Common myeloid progenitor, CD34-positive (primary cell): ENCODE measurements around the gene ARID3A.

ENCODE experiments used
- CTCF ChIA-PET: fragments of 350-600 bp; sonication (Branson Sonifier 250); formaldehyde crosslinking; loops from one replicate; lab custom pipeline; 2021; ENCODE audit warnings: antibody characterized with exemption; lab: Charles Lee
- POLR2A ChIA-PET: fragments of 350-600 bp; sonication (Branson Sonifier 250); formaldehyde crosslinking; loops from one replicate; lab custom pipeline; 2021; ENCODE audit warnings: antibody characterized with exemption; lab: Charles Lee
- DNase-seq, 3 donors: peaks; one replicate each; pipeline versions ENCODE4 v3.0.0 to v3.0.0-alpha.2; 2013
- H3K27ac ChIP-seq, 2 experiments: 1 replicate in 1 of 2; 2 replicates in 1 of 2; pipeline ENCODE4 v1.7.0; 2013; ENCODE audit warnings: inconsistent platforms in 2 of 2, low read length in 2 of 2, mild to moderate bottlenecking in 2 of 2, low read depth in 1 of 2, moderate library complexity in 1 of 2; ENCODE audit not compliant: severe bottlenecking in 2 of 2, insufficient read depth in 1 of 2, poor library complexity in 1 of 2
- H3K27me3 ChIP-seq, 5 experiments: replicated peaks in 2 of 5; 1 replicate in 3 of 5; 2 replicates in 2 of 5; pipeline versions ENCODE4 v1.6.1 to v1.7.0; 2013; ENCODE audit warnings: low read length in 4 of 5, mild to moderate bottlenecking in 2 of 5, moderate library complexity in 2 of 5, inconsistent platforms in 1 of 5; ENCODE audit not compliant: insufficient read depth in 5 of 5, control insufficient read depth in 4 of 5
- H3K36me3 ChIP-seq, 4 experiments: 1 replicate in 2 of 4; 2 replicates in 2 of 4; pipeline versions ENCODE4 v1.6.1 to v1.7.0; 2013; ENCODE audit warnings: low read length in 3 of 4, control low read depth in 1 of 4, mild to moderate bottlenecking in 1 of 4; ENCODE audit not compliant: control insufficient read depth in 4 of 4, insufficient read depth in 4 of 4
- H3K4me1 ChIP-seq, 4 experiments: 1 replicate in 3 of 4; 2 replicates in 1 of 4; pipeline versions ENCODE4 v1.6.1 to v1.7.1; 2013; ENCODE audit warnings: low read length in 3 of 4, mild to moderate bottlenecking in 3 of 4, control low read depth in 1 of 4, inconsistent platforms in 1 of 4, moderate library complexity in 1 of 4; ENCODE audit not compliant: control insufficient read depth in 4 of 4, insufficient read depth in 4 of 4; ENCODE audit errors: control extremely low read depth in 1 of 4
- H3K4me3 ChIP-seq, 7 experiments: 1 replicate in 4 of 7; 2 replicates in 3 of 7; pipeline versions ENCODE4 v1.5.1 to v1.7.0; 2013; ENCODE audit warnings: mild to moderate bottlenecking in 7 of 7, low read length in 6 of 7, moderate library complexity in 6 of 7, inconsistent platforms in 2 of 7, low read depth in 2 of 7, control low read depth in 1 of 7; ENCODE audit not compliant: insufficient read depth in 4 of 7, control insufficient read depth in 1 of 7; ENCODE audit errors: extremely low read depth in 1 of 7
- H3K9me3 ChIP-seq, 5 experiments: 1 replicate in 4 of 5; 2 replicates in 1 of 5; pipeline versions ENCODE4 v1.6.1 to v1.7.1; 2013; ENCODE audit warnings: low read length in 4 of 5, mild to moderate bottlenecking in 2 of 5, inconsistent platforms in 1 of 5, low read depth in 1 of 5, moderate library complexity in 1 of 5; ENCODE audit not compliant: control insufficient read depth in 4 of 5, insufficient read depth in 2 of 5; ENCODE audit errors: control extremely low read depth in 1 of 5
- WGBS: methylation state at CpG from one replicate; pipeline ENCODE4 v1.1.5; 2013; ENCODE audit not compliant: insufficient coverage; 5-methylcytosine and 5-hydroxymethylcytosine counted together

Gene ARID3A

GRCh38 chr19:912181-913079, 13.4 kb upstream of the ARID3A start:
- POLR2A ChIA-PET, result interaction anchor here (0.6 kb wide), 1 partner anchor 31 kb away, joined by 3 read pairs; no protein-coding TSS in a partner anchor
- Histone ChIP-seq H3K4me3 (peak overlapping the region; percentile 60 to 93 (median 78)), H3K27me3 (peaks cover 0 to 2% (median 0%) of the 10 kb centered on the region in 5 experiments), H3K36me3 (peaks cover 0 to 2% (median 0%) of the 10 kb centered on the region in 4 experiments), H3K9me3 (no peaks in the 10 kb centered on the region), H3K4me1 (peaks cover 10 to 54% (median 52%) of the 10 kb centered on the region in 4 experiments), H3K27ac (peak overlapping the region; percentile 70 to 91)
- CTCF ChIA-PET, result no interaction called here
- peak in 1 of 3 donors; percentile 51 for DNase-seq
- under 1% methylated on average over 33 of the region's 69 CpGs for WGBS

- peak within 1 kb of the TSS; percentile 60 to 93 (median 78) for H3K4me3 ChIP-seq
- peak within 1 kb of the TSS; percentile 79 to 91 for H3K27ac ChIP-seq
- H3K4me1 ChIP-seq, result peaks cover 5 to 54% (median 52%) of the 10 kb centered on the region in 4 experiments
- H3K9me3 ChIP-seq, result no peaks in the 10 kb centered on the region
- peaks cover 0 to 10% (median 3%) of the 10 kb centered on the region in 5 experiments for H3K27me3 ChIP-seq
- DNase-seq, result peak; percentile 69 to 83 (median 75)
- H3K36me3 ChIP-seq, result peaks cover 0 to 2% (median 0%) of the 10 kb centered on the region in 4 experiments
- WGBS, result under 1% methylated on average over 59 of the region's 76 CpGs
- ChIA-PET POLR2A (interaction anchor here (0.6 kb wide), 2 partner anchors 8 to 31 kb away, joined by 3 read pairs; no protein-coding TSS in a partner anchor), CTCF (interaction anchor here (1.4 kb wide), 1 partner anchor 48 kb away, joined by 4 read pairs; no protein-coding TSS in a partner anchor)
Measured at GRCh38 chr19:913080-913748, 12.6 kb upstream of the ARID3A start, which contains the start of gene R3HDM4. Gene R3HDM4, minus strand, starts transcription at chr19:913219. Its CDS starts 62 bp downstream, at chr19:913157.

- Histone ChIP-seq H3K27ac (no peak overlapping the region), H3K4me3 (peak overlapping the region in 6 of 7 experiments; percentile 18 to 68 (median 59)), H3K36me3 (no peaks in the 10 kb centered on the region), H3K4me1 (peaks cover 0 to 48% (median 43%) of the 10 kb centered on the region in 4 experiments), H3K9me3 (no peaks in the 10 kb centered on the region), H3K27me3 (peaks cover 0 to 41% (median 9%) of the 10 kb centered on the region in 5 experiments)
- ChIA-PET CTCF (interaction anchor here (1.1 to 2.3 kb wide), 4 partner anchors 9 to 53 kb away, joined by 3 to 16 read pairs (median 3); no protein-coding TSS in a partner anchor), POLR2A (no interaction called here)
- peak in 2 of 3 donors; percentile 70 to 74 for DNase-seq
- WGBS, result 15% methylated on average over 25 of the region's 35 CpGs
Measured at GRCh38 chr19:916645-917322, 9.1 kb upstream of the ARID3A start.

- peak within 1 kb of the TSS; percentile 18 to 68 (median 57) for H3K4me3 ChIP-seq
- no peaks in the 10 kb centered on the region for H3K9me3 ChIP-seq
- CTCF ChIA-PET, result interaction anchor here (2.3 kb wide), 1 partner anchor 54 kb away, joined by 16 read pairs; no protein-coding TSS in a partner anchor
- H3K36me3 ChIP-seq, result no peaks in the 10 kb centered on the region
- H3K27ac ChIP-seq, result no peak within 1 kb of the TSS
- POLR2A ChIA-PET, result no interaction called here
- DNase-seq, result peak; percentile 80 to 85 (median 81)
- peaks cover 0 to 41% (median 9%) of the 10 kb centered on the region in 5 experiments for H3K27me3 ChIP-seq
- peaks cover 0 to 49% (median 43%) of the 10 kb centered on the region in 4 experiments for H3K4me1 ChIP-seq
- WGBS, result under 1% methylated on average over 86 of the region's 87 CpGs
Measured at GRCh38 chr19:917323-918151, 8.3 kb upstream of the ARID3A start, which contains the start of gene KISS1R. Gene KISS1R, plus strand, starts transcription at chr19:917333. Its CDS starts 170 bp downstream, at chr19:917503.

GRCh38 chr19:918152-918437, 7.7 kb upstream of the ARID3A start:
- ChIA-PET POLR2A (no interaction called here), CTCF (interaction anchor here (2.3 kb wide), 1 partner anchor 55 kb away, joined by 16 read pairs; no protein-coding TSS in a partner anchor)
- no peak overlapping the region for H3K27ac ChIP-seq
- no peak for DNase-seq
- H3K4me3 ChIP-seq, result peak overlapping the region in 5 of 7 experiments; percentile 19 to 68 (median 61)
- H3K27me3 ChIP-seq, result peaks cover 0 to 41% (median 9%) of the 10 kb centered on the region in 5 experiments
- 0% methylated on average over 9 of the region's 12 CpGs for WGBS
- H3K4me1 ChIP-seq, result peaks cover 0 to 49% (median 43%) of the 10 kb centered on the region in 4 experiments
- H3K36me3 ChIP-seq, result no peaks in the 10 kb centered on the region
- no peaks in the 10 kb centered on the region for H3K9me3 ChIP-seq
